Activated CD8-positive, alpha-beta memory T cell treated with anti-CD3 and anti-CD28 coated beads, Interleukin-2, amount 50 U/mL, for 24 hours (primary cell): ENCODE measurements around the gene MISP.

Experiments
- DNase-seq: peaks from one replicate; pipeline ENCODE4 v3.0.0-alpha.2; 2020; ENCODE audit errors: extremely low read depth

The MISP gene

DNA sequence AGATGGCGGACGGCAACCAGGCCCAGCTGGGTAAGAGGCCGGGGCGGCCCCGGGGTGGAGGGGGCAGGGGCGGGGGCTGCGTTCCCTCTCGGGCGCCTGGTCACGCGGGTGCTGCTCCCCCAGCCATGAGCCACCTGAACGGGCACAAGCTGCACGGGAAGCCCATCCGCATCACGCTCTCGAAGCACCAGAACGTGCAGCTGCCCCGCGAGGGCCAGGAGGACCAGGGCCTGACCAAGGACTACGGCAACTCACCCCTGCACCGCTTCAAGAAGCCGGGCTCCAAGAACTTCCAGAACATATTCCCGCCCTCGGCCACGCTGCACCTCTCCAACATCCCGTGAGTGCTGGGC is 57.5 kb downstream of the MISP start:
- DNase-seq, result no peak

DNA sequence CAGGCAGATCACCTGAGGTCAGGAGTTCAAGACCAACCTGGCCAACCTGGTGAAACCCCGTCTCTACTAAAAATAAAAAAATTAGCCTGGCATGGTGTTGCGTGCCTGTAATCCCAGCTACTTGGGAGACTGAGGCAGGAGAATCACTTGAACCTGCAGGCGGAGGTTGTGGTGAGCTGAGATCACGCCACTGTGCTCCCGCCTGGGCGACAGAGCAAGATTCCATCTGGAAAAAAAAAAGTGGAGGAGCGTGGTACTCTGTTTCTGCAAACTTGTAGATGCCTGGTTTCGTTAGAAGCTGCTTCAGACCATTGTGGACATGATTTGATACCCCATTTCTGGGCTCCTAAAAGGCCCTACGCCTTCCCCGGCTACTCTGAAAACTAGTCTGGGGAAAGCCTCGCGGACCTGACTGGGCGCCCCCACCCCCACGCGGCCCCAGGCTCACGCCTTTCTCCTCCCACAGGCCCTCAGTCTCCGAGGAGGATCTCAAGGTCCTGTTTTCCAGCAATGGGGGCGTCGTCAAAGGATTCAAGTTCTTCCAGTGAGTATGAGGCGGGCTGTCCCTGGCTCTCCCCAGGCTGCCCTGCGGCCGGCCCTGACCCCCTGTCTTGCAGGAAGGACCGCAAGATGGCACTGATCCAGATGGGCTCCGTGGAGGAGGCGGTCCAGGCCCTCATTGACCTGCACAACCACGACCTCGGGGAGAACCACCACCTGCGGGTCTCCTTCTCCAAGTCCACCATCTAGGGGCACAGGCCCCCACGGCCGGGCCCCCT is 59.4 kb downstream of the MISP start:
- DNase-seq, result no peak

DNA sequence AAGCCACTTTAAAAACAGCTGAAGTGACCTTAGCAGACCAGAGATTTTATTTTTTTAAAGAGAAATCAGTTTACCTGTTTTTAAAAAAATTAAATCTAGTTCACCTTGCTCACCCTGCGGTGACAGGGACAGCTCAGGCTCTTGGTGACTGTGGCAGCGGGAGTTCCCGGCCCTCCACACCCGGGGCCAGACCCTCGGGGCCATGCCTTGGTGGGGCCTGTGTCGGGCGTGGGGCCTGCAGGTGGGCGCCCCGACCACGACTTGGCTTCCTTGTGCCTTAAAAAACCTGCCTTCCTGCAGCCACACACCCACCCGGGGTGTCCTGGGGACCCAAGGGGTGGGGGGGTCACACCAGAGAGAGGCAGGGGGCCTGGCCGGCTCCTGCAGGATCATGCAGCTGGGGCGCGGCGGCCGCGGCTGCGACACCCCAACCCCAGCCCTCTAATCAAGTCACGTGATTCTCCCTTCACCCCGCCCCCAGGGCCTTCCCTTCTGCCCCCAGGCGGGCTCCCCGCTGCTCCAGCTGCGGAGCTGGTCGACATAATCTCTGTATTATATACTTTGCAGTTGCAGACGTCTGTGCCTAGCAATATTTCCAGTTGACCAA is 60.1 kb downstream of the MISP start:
- DNase-seq, result no peak

GRCh38 chr19:811506-812048 is 60.7 kb downstream of the MISP start:
- DNase-seq, result no peak

- DNase-seq, result no peak
These were observed 61.3 kb downstream of the MISP start for GRCh38 chr19:812049-812746.

GRCh38 chr19:812747-813218 is 61.9 kb downstream of the MISP start:
- no peak for DNase-seq

DNA sequence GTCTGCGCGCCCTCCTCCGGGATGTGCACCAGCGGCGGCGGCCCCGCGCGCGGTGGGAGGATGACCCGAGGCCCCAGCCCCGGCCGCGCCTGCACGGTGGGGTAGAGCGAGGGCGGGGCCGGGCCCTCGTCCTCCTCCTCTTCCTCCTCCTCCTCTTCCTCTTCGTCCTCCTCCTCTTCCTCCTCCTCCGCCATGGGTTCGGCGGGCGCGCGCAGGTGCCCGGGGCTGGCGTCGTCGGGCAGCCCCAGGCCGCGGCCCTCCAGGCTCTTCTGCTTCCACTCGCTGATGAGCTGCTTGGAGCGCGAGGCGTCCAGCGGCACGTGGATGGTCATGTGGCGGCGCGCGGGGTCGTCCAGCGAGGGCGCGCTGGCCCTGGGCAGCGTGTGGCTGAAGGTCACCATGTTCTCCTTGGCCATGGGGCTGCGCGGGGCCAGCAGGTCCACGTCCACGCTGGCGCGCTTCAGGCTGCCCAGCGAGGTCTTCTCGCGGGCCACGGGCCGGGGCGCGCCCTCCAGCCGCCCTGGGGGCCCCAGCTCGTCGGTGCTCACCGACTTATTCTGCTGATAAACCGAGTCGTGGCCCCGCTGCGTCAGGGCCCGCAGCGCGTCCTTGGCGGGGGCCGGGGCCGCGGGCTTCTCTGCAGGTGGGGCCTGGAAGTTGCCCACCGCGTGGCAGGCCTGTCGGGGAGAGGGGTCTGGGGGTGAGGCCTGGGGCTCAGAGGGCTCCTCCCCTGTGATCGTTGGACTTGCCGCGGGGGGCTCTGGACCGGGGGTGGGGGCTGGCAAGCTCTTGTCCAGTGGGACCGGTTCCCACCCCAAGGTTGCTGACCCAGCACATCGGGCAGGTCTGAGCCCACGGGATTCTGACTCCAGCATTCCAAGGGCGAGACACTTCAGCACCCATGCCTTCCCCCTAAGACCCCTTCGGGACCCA is 62.6 kb downstream of the MISP start:
- no peak for DNase-seq
